ENCODE measurements around the gene FLVCR2. TPM values are rescaled to one million over a fixed set of nuclear protein-coding genes. Genes with fewer than 3 reads are reported as not detected.

FLVCR2 gene
- total RNA-seq, 2 donors from 2014 or later, result 6.2 to 8.9 TPM

DNA sequence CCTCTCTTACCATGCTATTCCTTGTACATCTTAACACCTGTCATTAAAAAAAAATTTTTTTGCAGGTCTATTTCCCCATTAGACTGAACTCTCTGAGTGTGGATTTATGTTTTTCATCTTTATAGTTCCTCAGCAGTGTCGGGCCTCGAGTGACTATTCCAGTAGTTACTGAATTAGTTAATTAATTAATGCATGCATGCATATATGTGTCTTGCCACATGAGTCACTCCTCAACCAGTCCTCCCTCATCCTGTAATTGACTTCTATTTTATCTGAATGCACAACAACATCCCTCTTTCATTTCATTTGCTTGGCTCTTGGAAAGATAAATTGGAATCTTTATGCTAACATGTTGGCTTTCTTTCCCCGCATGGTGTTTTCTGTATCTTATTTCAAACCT lies 46.6 kb downstream of the FLVCR2 start:
- Histone ChIP-seq H3K9me3 (ENCODE audit: control insufficient read depth, low read length) (no peaks in the 10 kb centered on the region), H3K36me3 (ENCODE audit: control insufficient read depth, insufficient read depth, low read length) (peaks cover 16% of the 10 kb centered on the region), H3K27me3 (ENCODE audit: control insufficient read depth, insufficient read depth, low read length, poor library complexity, severe bottlenecking) (no peaks in the 10 kb centered on the region), H3K27ac (ENCODE audit: low read depth, low read length) (no peak overlapping the region), H3K4me1 (ENCODE audit: control insufficient read depth, insufficient read depth, low read length) (no peaks in the 10 kb centered on the region), H3K9ac (ENCODE audit: extremely low read depth, low read length, poor library complexity, severe bottlenecking) (no peak overlapping the region), H3K4me3 (ENCODE audit: low read length) (no peak overlapping the region)
- H3K4me3 Mint-ChIP-seq, result no peak overlapping the region
- peaks cover 7% of the 10 kb centered on the region for H3K36me3 Mint-ChIP-seq (ENCODE audit: low read depth)
- TF ChIP-seq, protein P1, sequence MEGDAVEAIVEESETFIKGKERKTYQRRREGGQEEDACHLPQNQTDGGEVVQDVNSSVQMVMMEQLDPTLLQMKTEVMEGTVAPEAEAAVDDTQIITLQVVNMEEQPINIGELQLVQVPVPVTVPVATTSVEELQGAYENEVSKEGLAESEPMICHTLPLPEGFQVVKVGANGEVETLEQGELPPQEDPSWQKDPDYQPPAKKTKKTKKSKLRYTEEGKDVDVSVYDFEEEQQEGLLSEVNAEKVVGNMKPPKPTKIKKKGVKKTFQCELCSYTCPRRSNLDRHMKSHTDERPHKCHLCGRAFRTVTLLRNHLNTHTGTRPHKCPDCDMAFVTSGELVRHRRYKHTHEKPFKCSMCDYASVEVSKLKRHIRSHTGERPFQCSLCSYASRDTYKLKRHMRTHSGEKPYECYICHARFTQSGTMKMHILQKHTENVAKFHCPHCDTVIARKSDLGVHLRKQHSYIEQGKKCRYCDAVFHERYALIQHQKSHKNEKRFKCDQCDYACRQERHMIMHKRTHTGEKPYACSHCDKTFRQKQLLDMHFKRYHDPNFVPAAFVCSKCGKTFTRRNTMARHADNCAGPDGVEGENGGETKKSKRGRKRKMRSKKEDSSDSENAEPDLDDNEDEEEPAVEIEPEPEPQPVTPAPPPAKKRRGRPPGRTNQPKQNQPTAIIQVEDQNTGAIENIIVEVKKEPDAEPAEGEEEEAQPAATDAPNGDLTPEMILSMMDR (conservative IDR thresholded peaks at IDR 0.05), result no peak
- no peak for DNase-seq
- no peak overlapping the region for H3K27ac Mint-ChIP-seq
- H3K9me3 Mint-ChIP-seq, result no peaks in the 10 kb centered on the region
- WGBS, 2 experiments (ENCODE audit: insufficient coverage in 1 of 2, insufficient read length in 1 of 2), result 100% methylated on average over 1 of the region's 3 CpGs
- H3K27me3 Mint-ChIP-seq (ENCODE audit: insufficient read depth), result no peaks in the 10 kb centered on the region
- H3K4me1 Mint-ChIP-seq, result peaks cover 13% of the 10 kb centered on the region

DNA sequence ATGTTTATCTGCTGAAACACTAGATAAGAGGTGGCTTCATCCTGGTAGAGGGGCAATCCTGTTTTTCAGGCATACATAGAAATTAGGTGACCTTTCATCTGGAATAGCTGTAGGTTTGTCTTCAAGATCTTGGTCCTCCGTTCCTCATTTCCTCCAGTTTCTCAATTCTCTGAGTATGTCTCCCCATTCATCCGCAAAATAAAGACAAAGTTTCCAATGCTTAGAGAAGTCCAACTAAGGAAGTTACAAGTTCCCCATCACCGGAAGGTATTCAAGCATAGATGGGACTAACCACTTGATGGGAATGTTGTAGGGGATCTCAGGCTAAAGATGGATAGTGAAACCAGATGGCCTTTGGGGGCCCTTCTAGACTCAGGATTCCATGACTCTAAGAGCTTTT lies 48.0 kb downstream of the FLVCR2 start:
- Histone ChIP-seq H3K27me3 (ENCODE audit: control insufficient read depth, insufficient read depth, low read length, poor library complexity, severe bottlenecking) (no peaks in the 10 kb centered on the region), H3K27ac (ENCODE audit: low read depth, low read length) (no peak overlapping the region), H3K4me1 (ENCODE audit: control insufficient read depth, insufficient read depth, low read length) (peaks cover 2% of the 10 kb centered on the region), H3K36me3 (ENCODE audit: control insufficient read depth, insufficient read depth, low read length) (peaks cover 16% of the 10 kb centered on the region), H3K4me3 (ENCODE audit: low read length) (no peak overlapping the region), H3K9me3 (ENCODE audit: control insufficient read depth, low read length) (no peaks in the 10 kb centered on the region), H3K9ac (ENCODE audit: extremely low read depth, low read length, poor library complexity, severe bottlenecking) (no peak overlapping the region)
- Mint-ChIP-seq H3K9me3 (no peaks in the 10 kb centered on the region), H3K4me1 (peaks cover 25% of the 10 kb centered on the region), H3K36me3 (ENCODE audit: low read depth) (peaks cover 7% of the 10 kb centered on the region), H3K27me3 (ENCODE audit: insufficient read depth) (no peaks in the 10 kb centered on the region), H3K27ac (no peak overlapping the region), H3K4me3 (no peak overlapping the region)
- TF ChIP-seq, protein P1 (conservative IDR thresholded peaks at IDR 0.05), result no peak
- DNase-seq, result no peak
- WGBS, 2 experiments (ENCODE audit: insufficient coverage in 1 of 2, insufficient read length in 1 of 2), result 94 to 100% methylated on average over 3 of the region's 3 CpGs

DNA sequence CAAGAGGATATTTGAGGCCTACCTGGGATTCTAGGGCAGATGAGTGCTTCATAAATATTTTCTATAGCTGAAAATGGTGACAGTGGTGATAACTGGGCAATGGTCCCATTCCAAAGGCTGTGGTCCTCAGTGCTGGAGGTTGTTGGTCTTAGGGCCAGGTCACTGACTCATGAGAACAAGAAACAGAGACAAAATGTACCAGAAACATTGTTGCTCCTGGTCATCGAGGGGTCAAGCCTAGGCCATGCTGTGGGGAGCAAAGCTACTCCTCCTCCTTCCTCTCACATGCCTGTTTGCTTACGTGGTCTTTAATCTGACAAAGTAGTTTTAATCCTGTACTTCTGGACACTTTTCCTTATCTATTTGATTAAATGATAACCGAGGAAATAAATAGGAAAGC lies 48.4 kb downstream of the FLVCR2 start:
- Mint-ChIP-seq H3K4me3 (no peak overlapping the region), H3K27ac (no peak overlapping the region), H3K4me1 (peaks cover 29% of the 10 kb centered on the region), H3K27me3 (ENCODE audit: insufficient read depth) (no peaks in the 10 kb centered on the region), H3K36me3 (ENCODE audit: low read depth) (peaks cover 7% of the 10 kb centered on the region), H3K9me3 (no peaks in the 10 kb centered on the region)
- TF ChIP-seq, protein P1 (conservative IDR thresholded peaks at IDR 0.05), result no peak
- H3K9ac ChIP-seq (ENCODE audit: extremely low read depth, low read length, poor library complexity, severe bottlenecking), result no peak overlapping the region
- no peak for DNase-seq
- no peaks in the 10 kb centered on the region for H3K27me3 ChIP-seq (ENCODE audit: control insufficient read depth, insufficient read depth, low read length, poor library complexity, severe bottlenecking)
- H3K27ac ChIP-seq (ENCODE audit: low read depth, low read length), result no peak overlapping the region
- peaks cover 16% of the 10 kb centered on the region for H3K36me3 ChIP-seq (ENCODE audit: control insufficient read depth, insufficient read depth, low read length)
- no peak overlapping the region for H3K4me3 ChIP-seq (ENCODE audit: low read length)
- peaks cover 2% of the 10 kb centered on the region for H3K4me1 ChIP-seq (ENCODE audit: control insufficient read depth, insufficient read depth, low read length)
- H3K9me3 ChIP-seq (ENCODE audit: control insufficient read depth, low read length), result no peaks in the 10 kb centered on the region
- 93 to 100% methylated on average over 1 to 3 of the region's 3 CpGs for WGBS, 2 experiments (ENCODE audit: insufficient coverage in 1 of 2, insufficient read length in 1 of 2)

Data from endodermal cell (in vitro differentiated cells).